ENCODE data around the gene NCKAP5. TPM values are rescaled to one million over a fixed set of nuclear protein-coding genes. Genes with fewer than 3 reads are reported as not detected.
A peak's percentile ranks its signal among the peaks of the same experiment; 100 is the strongest.

Gene NCKAP5
- polyA plus RNA-seq, 1 experiment: 2.1 TPM

GRCh38 chr2:133458280-133458679 lies 110.0 kb downstream of the NCKAP5 start:
- POLR2A ChIA-PET: no interaction called here
- CTCF ChIA-PET: interaction anchor here (1.5 kb wide), 1 partner anchor 12 kb away, joined by 4 read pairs; no protein-coding TSS in a partner anchor
- Histone ChIP-seq H3K27me3 (ENCODE audit: control insufficient read depth, insufficient read depth, low read length) (no peaks in the 10 kb centered on the region), H3K36me3 (ENCODE audit: control insufficient read depth, insufficient read depth, low read length) (no peaks in the 10 kb centered on the region), H3K4me3 (ENCODE audit: low read depth, low read length) (no peak overlapping the region)
- TF ChIP-seq CTCF (IDR thresholded peaks at IDR 0.05; ENCODE audit: insufficient read depth, low read depth, low read length): no peak
- no peak for DNase-seq (ENCODE audit: low read depth)

- Histone ChIP-seq H3K4me3 (ENCODE audit: low read depth, low read length) (no peak overlapping the region), H3K27me3 (ENCODE audit: control insufficient read depth, insufficient read depth, low read length) (no peaks in the 10 kb centered on the region), H3K36me3 (ENCODE audit: control insufficient read depth, insufficient read depth, low read length) (no peaks in the 10 kb centered on the region)
- DNase-seq (ENCODE audit: low read depth): peak; percentile 20
- ChIA-PET CTCF (interaction anchor here (1.5 kb wide), 1 partner anchor 11 kb away, joined by 4 read pairs; no protein-coding TSS in a partner anchor), POLR2A (no interaction called here)
- TF ChIP-seq CTCF (IDR thresholded peaks at IDR 0.05; ENCODE audit: insufficient read depth, low read depth, low read length): no peak
Measured at GRCh38 chr2:133457861-133458260, 110.4 kb downstream of the NCKAP5 start.

GRCh38 chr2:133456971-133457370 lies 111.3 kb downstream of the NCKAP5 start:
- no peaks in the 10 kb centered on the region for H3K27me3 ChIP-seq (ENCODE audit: control insufficient read depth, insufficient read depth, low read length)
- no peaks in the 10 kb centered on the region for H3K36me3 ChIP-seq (ENCODE audit: control insufficient read depth, insufficient read depth, low read length)
- no peak for TF ChIP-seq CTCF (IDR thresholded peaks at IDR 0.05; ENCODE audit: insufficient read depth, low read depth, low read length)
- POLR2A ChIA-PET: no interaction called here
- no peak overlapping the region for H3K4me3 ChIP-seq (ENCODE audit: low read depth, low read length)
- no peak for DNase-seq (ENCODE audit: low read depth)
- CTCF ChIA-PET: interaction anchor here (1.0 kb wide), 1 partner anchor 289 kb away, joined by 3 read pairs; no protein-coding TSS in a partner anchor

- POLR2A ChIA-PET: no interaction called here
- CTCF ChIA-PET: interaction anchor here (1.0 to 1.3 kb wide), 2 partner anchors 11 to 289 kb away, joined by 3 to 4 read pairs; no protein-coding TSS in a partner anchor
- TF ChIP-seq CTCF (IDR thresholded peaks at IDR 0.05; ENCODE audit: insufficient read depth, low read depth, low read length): no peak
Measured at GRCh38 chr2:133456156-133456555, 112.1 kb downstream of the NCKAP5 start.

GRCh38 chr2:133453032-133453431 lies 115.2 kb downstream of the NCKAP5 start:
- POLR2A ChIA-PET: no interaction called here
- Histone ChIP-seq H3K27me3 (ENCODE audit: control insufficient read depth, insufficient read depth, low read length) (no peaks in the 10 kb centered on the region), H3K36me3 (ENCODE audit: control insufficient read depth, insufficient read depth, low read length) (no peaks in the 10 kb centered on the region), H3K4me3 (ENCODE audit: low read depth, low read length) (no peak overlapping the region)
- TF ChIP-seq CTCF (IDR thresholded peaks at IDR 0.05; ENCODE audit: insufficient read depth, low read depth, low read length): no peak
- CTCF ChIA-PET: no interaction called here
- DNase-seq (ENCODE audit: low read depth): no peak

More at GRCh38 chr2:133456156-133456555, 112.1 kb downstream of the NCKAP5 start:
- no peaks in the 10 kb centered on the region for H3K36me3 ChIP-seq (ENCODE audit: control insufficient read depth, insufficient read depth, low read length)
- DNase-seq (ENCODE audit: low read depth): no peak
- no peaks in the 10 kb centered on the region for H3K27me3 ChIP-seq (ENCODE audit: control insufficient read depth, insufficient read depth, low read length)
- H3K4me3 ChIP-seq (ENCODE audit: low read depth, low read length): no peak overlapping the region
